IMR-90 (cell line): ENCODE measurements around the gene REN. TPM values are rescaled to one million over a fixed set of nuclear protein-coding genes. Genes with fewer than 3 reads are reported as not detected.

ENCODE experiments used
- ATAC-seq: fragments of 200-7000 bp; cut with Tn5 transposase; 2 replicates; pipeline ENCODE4 v1.9.1; 2020; ENCODE audit warnings: low read depth, mild to moderate bottlenecking, moderate library complexity
- BruUV-seq: library from RNA; stranded (reverse); fragments of 400-500 nt; replicated peaks from 2 replicates; lab custom pipeline; 2021; lab: Mats Ljungman, UMichigan
- CTCF ChIA-PET: fragments of 300-600 bp; formaldehyde crosslinking; extraction: SDS; loops from one replicate; lab custom pipeline; 2021; ENCODE audit warnings: antibody characterized with exemption; lab: Yijun Ruan, JAX
- POLR2A ChIA-PET: fragments of 300-600 bp; sonication (Branson Sonifier 250); formaldehyde crosslinking; loops from one replicate; lab custom pipeline; 2022; ENCODE audit warnings: antibody characterized with exemption; ENCODE audit not compliant: unreplicated experiment; lab: Charles Lee
- DNase-seq: peaks from one replicate; pipeline ENCODE4 v3.0.0; 2013
- H2AFZ ChIP-seq: replicated peaks from 2 replicates; pipeline ENCODE3; 2013; ENCODE audit warnings: low read length, mild to moderate bottlenecking; ENCODE audit not compliant: poor library complexity
- H2AK5ac ChIP-seq: 2 replicates; pipeline ENCODE4 v1.6.1; 2013; ENCODE audit warnings: low read depth, low read length, inconsistent platforms
- H2AK9ac ChIP-seq: replicated peaks from 2 replicates; pipeline ENCODE3; 2013; ENCODE audit warnings: mild to moderate bottlenecking, low read depth, low read length, moderate library complexity; ENCODE audit not compliant: poor library complexity
- H2BK120ac ChIP-seq: 2 replicates; pipeline ENCODE4 v1.6.1; 2013; ENCODE audit warnings: low read depth, low read length, inconsistent platforms
- H2BK15ac ChIP-seq: 3 replicates; pipeline ENCODE4 v1.6.1; 2013; ENCODE audit warnings: low read depth, low read length, inconsistent platforms
- H2BK20ac ChIP-seq: 2 replicates; pipeline ENCODE4 v1.6.1; 2013; ENCODE audit warnings: low read depth, mild to moderate bottlenecking, inconsistent platforms, low read length, moderate library complexity
- H2BK5ac ChIP-seq: 2 replicates; pipeline ENCODE4 v1.6.1; 2013; ENCODE audit warnings: mild to moderate bottlenecking, low read depth, low read length, inconsistent platforms; ENCODE audit not compliant: poor library complexity, severe bottlenecking
- H3K14ac ChIP-seq: replicated peaks from 2 replicates; pipeline ENCODE4 v1.6.1; 2013; ENCODE audit warnings: low read depth, low read length, inconsistent platforms
- H3K18ac ChIP-seq: 2 replicates; pipeline ENCODE4 v1.6.1; 2013; ENCODE audit warnings: low read depth, low read length, control low read depth
- H3K23ac ChIP-seq: 2 replicates; pipeline ENCODE4 v1.6.1; 2013; ENCODE audit warnings: low read depth, low read length, inconsistent platforms
- H3K27ac ChIP-seq: 2 replicates; pipeline ENCODE4 v1.5.1; 2013; ENCODE audit warnings: mild to moderate bottlenecking, control low read depth, low read length; ENCODE audit not compliant: insufficient read depth
- H3K27me3 ChIP-seq: 2 replicates; pipeline ENCODE4 v1.6.1; 2013; ENCODE audit warnings: low read length; ENCODE audit not compliant: control insufficient read depth, insufficient read depth
- H3K36me3 ChIP-seq: 2 replicates; pipeline ENCODE4 v1.6.1; 2013; ENCODE audit warnings: low read length, mixed read lengths; ENCODE audit not compliant: control insufficient read depth, insufficient read depth
- H3K4ac ChIP-seq: 2 replicates; pipeline ENCODE4 v1.6.1; 2013; ENCODE audit warnings: low read depth, low read length, inconsistent platforms
- H3K4me1 ChIP-seq: 2 replicates; pipeline ENCODE4 v1.6.1; 2013; ENCODE audit warnings: low read length, mixed read lengths; ENCODE audit not compliant: control insufficient read depth, insufficient read depth
- H3K4me2 ChIP-seq: 2 replicates; pipeline ENCODE4 v1.6.1; 2013; ENCODE audit warnings: low read depth, mild to moderate bottlenecking, control low read depth, low read length, moderate library complexity
- H3K4me3 ChIP-seq: 2 replicates; pipeline ENCODE4 v1.5.1; 2013; ENCODE audit warnings: low read depth, mild to moderate bottlenecking, control low read depth, low read length, moderate library complexity; ENCODE audit not compliant: insufficient read depth
- H3K56ac ChIP-seq: 2 replicates; pipeline ENCODE4 v1.6.1; 2013; ENCODE audit warnings: low read length, inconsistent platforms; ENCODE audit not compliant: insufficient read depth; ENCODE audit errors: extremely low read depth
- H3K79me1 ChIP-seq, 2 experiments: 2 replicates each; pipeline ENCODE4 v1.6.1; 2013; ENCODE audit warnings: low read length in 2 of 2, inconsistent platforms in 1 of 2, low read depth in 1 of 2
- H3K9ac ChIP-seq: 2 replicates; pipeline ENCODE4 v1.6.1; 2013; ENCODE audit warnings: low read depth, low read length, control low read depth
- H3K9me1 ChIP-seq: 2 replicates; pipeline ENCODE4 v1.6.1; 2013; ENCODE audit warnings: low read length, inconsistent platforms; ENCODE audit not compliant: insufficient read depth
- H3K9me3 ChIP-seq: 2 replicates; pipeline ENCODE4 v1.6.1; 2013; ENCODE audit warnings: low read length; ENCODE audit not compliant: control insufficient read depth, insufficient read depth
- H4K20me1 ChIP-seq: 2 replicates; pipeline ENCODE4 v1.6.1; 2013; ENCODE audit warnings: low read length, inconsistent platforms; ENCODE audit not compliant: insufficient read depth
- H4K5ac ChIP-seq: 2 replicates; pipeline ENCODE4 v1.6.1; 2013; ENCODE audit warnings: mild to moderate bottlenecking, low read depth, low read length, control low read depth
- H4K8ac ChIP-seq, 2 experiments: 2 replicates each; pipeline ENCODE4 v1.6.1; 2013; ENCODE audit warnings: low read depth in 2 of 2, low read length in 2 of 2, control low read depth in 1 of 2, inconsistent platforms in 1 of 2
- H4K91ac ChIP-seq: 2 replicates; pipeline ENCODE4 v1.6.1; 2013; ENCODE audit warnings: low read depth, low read length, inconsistent platforms; ENCODE audit not compliant: insufficient read depth
- BHLHE40 ChIP-seq: fragments of 150-350 bp; IDR thresholded peaks from 2 replicates; pipeline ENCODE4 v1.6.1; 2016; ENCODE audit warnings: mild to moderate bottlenecking, low read depth, low read length
- CHD1 ChIP-seq: IDR thresholded peaks from 2 replicates; pipeline ENCODE4 v1.6.1; 2012; ENCODE audit warnings: low read depth, low read length, improper control_type of control experiment
- CTCF ChIP-seq: conservative IDR thresholded peaks from 2 replicates; pipeline ENCODE4 v1.5.1; 2012; ENCODE audit warnings: mild to moderate bottlenecking, low read depth, low read length, improper control_type of control experiment
- FOS ChIP-seq: fragments of 150-350 bp; IDR thresholded peaks from 2 replicates; pipeline ENCODE4 v1.6.1; 2016; ENCODE audit warnings: low read depth, low read length
- MAFK ChIP-seq: IDR thresholded peaks from 2 replicates; pipeline ENCODE4 v1.6.1; 2012; ENCODE audit warnings: low read depth, low read length, improper control_type of control experiment
- MXI1 ChIP-seq: IDR thresholded peaks from 2 replicates; pipeline ENCODE4 v1.6.1; 2012; ENCODE audit warnings: low read depth, mild to moderate bottlenecking, low read length, moderate library complexity, borderline replicate concordance
- SMC3 ChIP-seq: fragments of 150-350 bp; IDR thresholded peaks from 2 replicates; pipeline ENCODE4 v1.6.1; 2016; ENCODE audit warnings: low read depth, mild to moderate bottlenecking, antibody characterized with exemption, low read length, moderate library complexity
- USF2 ChIP-seq: fragments of 150-350 bp; IDR thresholded peaks from 2 replicates; pipeline ENCODE4 v1.6.1; 2017; ENCODE audit warnings: mild to moderate bottlenecking, antibody characterized with exemption, low read length, low read depth
- WGBS, 2 experiments: methylation state at CpG; one replicate each; pipeline versions ENCODE4 v1.1.5 to v1.1.7; 2013; ENCODE audit warnings: missing lambda C conversion rate in 2 of 2; ENCODE audit not compliant: insufficient read length in 1 of 2; ENCODE audit errors: extremely low coverage in 2 of 2; 5-methylcytosine and 5-hydroxymethylcytosine counted together
- dilution Hi-C: fragments of 300-500 bp; cut with HindIII; formaldehyde crosslinking; loops from one replicate; pipeline ENCODE4 v1.14.3; 2018; ENCODE audit warnings: low sequenced_read_pairs; ENCODE audit not compliant: unreplicated experiment
- in situ Hi-C: fragments of 300-500 bp; cut with MboI; formaldehyde crosslinking; loops from 3 replicates; pipeline ENCODE4 v1.14.3; 2019; ENCODE audit warnings: low sequenced_read_pairs, inconsistent platforms, mixed read lengths
- intact Hi-C: fragments of 100-400 bp; cut with micrococcal nuclease; formaldehyde crosslinking; loops from 2 replicates; pipeline ENCODE4 v1.10.0; 2022
- polyA plus RNA-seq, 3 experiments: library from polyadenylated mRNA; depleted of rRNA; stranded (reverse); fragments of >200 nt; gene quantifications; 2 replicates each; pipeline ENCODE4 v1.2.3, GENCODE V29; 2012; ENCODE audit warnings: low replicate concordance in 1 of 3
- total RNA-seq: library from RNA; depleted of rRNA; stranded (reverse); fragments of >200 nt; gene quantifications from 2 replicates; pipeline ENCODE4 v1.2.3, GENCODE V29; 2012
- TF ChIP-seq, protein P1 (sequence below): fragments of 150-350 bp; IDR thresholded peaks from 2 replicates; pipeline ENCODE4 v1.6.1; 2016; ENCODE audit warnings: low read depth, mild to moderate bottlenecking, low read length, moderate library complexity, borderline replicate concordance

The REN gene
- total and polyA plus RNA-seq, 2 of the 4 experiments (the other 2 are of a cell fraction), result 0.54 to 1.2 TPM

- Histone ChIP-seq H2BK5ac (no peak overlapping the region), H2AFZ (no peak overlapping the region), H3K79me1 (0 out of 4 replicates have a peak, but pooled peaks cover 0 to 3% of the 10 kb centered on the region in 2 experiments), H3K4ac (no peak overlapping the region), H4K91ac (0 out of 2 replicates have a peak overlapping the region, but pooled peaks have one; percentile 17), H3K9me1 (peaks cover 6% of the 10 kb centered on the region), H2BK15ac (no peak overlapping the region), H2BK20ac (peak overlapping the region; percentile 55; the same call in 1 of the 2 replicates), H4K8ac (no peak overlapping the region), H3K4me2 (no peak overlapping the region), H3K27ac (no peak overlapping the region), H3K56ac (no peak overlapping the region), H4K5ac (no peak overlapping the region), H3K18ac (no peak overlapping the region), H3K4me3 (no peak overlapping the region), H2AK5ac (0 out of 2 replicates have a peak overlapping the region, but pooled peaks have one; percentile 26), H2BK120ac (no peak overlapping the region), H3K9me3 (no peaks in the 10 kb centered on the region; the same call in 1 of the 2 replicates), H2AK9ac (no peak overlapping the region), H3K4me1 (peaks cover 4% of the 10 kb centered on the region; the same call in 1 of the 2 replicates), H3K23ac (no peak overlapping the region), H3K27me3 (no peaks in the 10 kb centered on the region), H3K14ac (no peak overlapping the region), H3K36me3 (no peaks in the 10 kb centered on the region), H3K9ac (no peak overlapping the region), H4K20me1 (no peaks in the 10 kb centered on the region)
- TF ChIP-seq BHLHE40 (no peak), CTCF (no peak), MXI1 (no peak), SMC3 (no peak), MAFK (no peak), USF2 (no peak), FOS (no peak), CHD1 (no peak)
- TF ChIP-seq, protein P1, sequence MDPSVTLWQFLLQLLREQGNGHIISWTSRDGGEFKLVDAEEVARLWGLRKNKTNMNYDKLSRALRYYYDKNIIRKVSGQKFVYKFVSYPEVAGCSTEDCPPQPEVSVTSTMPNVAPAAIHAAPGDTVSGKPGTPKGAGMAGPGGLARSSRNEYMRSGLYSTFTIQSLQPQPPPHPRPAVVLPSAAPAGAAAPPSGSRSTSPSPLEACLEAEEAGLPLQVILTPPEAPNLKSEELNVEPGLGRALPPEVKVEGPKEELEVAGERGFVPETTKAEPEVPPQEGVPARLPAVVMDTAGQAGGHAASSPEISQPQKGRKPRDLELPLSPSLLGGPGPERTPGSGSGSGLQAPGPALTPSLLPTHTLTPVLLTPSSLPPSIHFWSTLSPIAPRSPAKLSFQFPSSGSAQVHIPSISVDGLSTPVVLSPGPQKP, result no peak
- DNase-seq (no peak), ATAC-seq (no peak)
- no TSS peak for BruUV-seq
- intact Hi-C loops, result no loop called here
- in situ Hi-C loops, result loop anchor here (5.0 kb wide), 1 partner anchor 40 kb away; no protein-coding TSS in a partner anchor
- dilution Hi-C loops, result loop anchor here (25.0 kb wide), 1 partner anchor 220 kb away; no protein-coding TSS in a partner anchor
- ChIA-PET CTCF (interaction anchor here (0.6 to 5.3 kb wide), 5 partner anchors 23 to 231 kb away, joined by 3 to 25 read pairs (median 3); no protein-coding TSS in a partner anchor), POLR2A (interaction anchor here (0.6 kb wide), 1 partner anchor 92 kb away, joined by 3 read pairs; no protein-coding TSS in a partner anchor)
- 100% methylated on average over 1 of the region's 5 CpGs; no CpG with 5 or more reads in 1 of the 2 experiments for WGBS, 2 experiments
Measured at GRCh38 chr1:204167730-204168129, 1.6 kb upstream of the REN start.
